SH-SY5Y (cell line): ENCODE results near the gene ERVH48-1.

Experiments used
- GATA2 ChIP-seq: IDR thresholded peaks from 2 replicates; pipeline ENCODE4 v1.6.1; 2011; ENCODE audit warnings: mild to moderate bottlenecking, low read depth, low read length
- GATA3 ChIP-seq: IDR thresholded peaks from 2 replicates; pipeline ENCODE4 v1.6.1; 2011; ENCODE audit warnings: low read depth, mild to moderate bottlenecking, low read length, moderate library complexity

DNA sequence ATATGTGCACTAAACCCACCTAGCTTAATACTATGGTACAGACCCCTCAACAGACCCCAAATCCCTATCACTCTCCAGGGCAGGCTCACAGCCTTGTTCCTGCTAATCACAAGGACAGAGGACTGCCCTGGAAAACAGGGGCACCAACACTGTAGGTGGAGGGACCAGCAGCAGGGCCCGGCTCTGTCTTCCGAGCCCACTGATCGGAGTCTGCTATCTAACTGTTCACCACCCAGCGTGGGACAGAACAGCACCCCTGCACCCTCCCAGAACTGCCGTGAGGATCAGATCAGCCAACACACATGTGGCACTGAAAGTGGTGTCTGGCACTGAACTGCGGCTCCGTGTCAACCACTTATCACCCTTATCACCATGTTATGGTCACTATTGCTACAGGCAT, 52.3 kb downstream of the ERVH48-1 start:
- TF ChIP-seq GATA2 (no peak), GATA3 (no peak)
